ENCODE data around the gene FBXW2. TPM values are rescaled to one million over a fixed set of nuclear protein-coding genes. Genes with fewer than 3 reads are reported as not detected.

FBXW2 gene
- total RNA-seq, 4 donors from 2014 or later, result 46.9 to 54.8 (median 50.1) TPM

DNA sequence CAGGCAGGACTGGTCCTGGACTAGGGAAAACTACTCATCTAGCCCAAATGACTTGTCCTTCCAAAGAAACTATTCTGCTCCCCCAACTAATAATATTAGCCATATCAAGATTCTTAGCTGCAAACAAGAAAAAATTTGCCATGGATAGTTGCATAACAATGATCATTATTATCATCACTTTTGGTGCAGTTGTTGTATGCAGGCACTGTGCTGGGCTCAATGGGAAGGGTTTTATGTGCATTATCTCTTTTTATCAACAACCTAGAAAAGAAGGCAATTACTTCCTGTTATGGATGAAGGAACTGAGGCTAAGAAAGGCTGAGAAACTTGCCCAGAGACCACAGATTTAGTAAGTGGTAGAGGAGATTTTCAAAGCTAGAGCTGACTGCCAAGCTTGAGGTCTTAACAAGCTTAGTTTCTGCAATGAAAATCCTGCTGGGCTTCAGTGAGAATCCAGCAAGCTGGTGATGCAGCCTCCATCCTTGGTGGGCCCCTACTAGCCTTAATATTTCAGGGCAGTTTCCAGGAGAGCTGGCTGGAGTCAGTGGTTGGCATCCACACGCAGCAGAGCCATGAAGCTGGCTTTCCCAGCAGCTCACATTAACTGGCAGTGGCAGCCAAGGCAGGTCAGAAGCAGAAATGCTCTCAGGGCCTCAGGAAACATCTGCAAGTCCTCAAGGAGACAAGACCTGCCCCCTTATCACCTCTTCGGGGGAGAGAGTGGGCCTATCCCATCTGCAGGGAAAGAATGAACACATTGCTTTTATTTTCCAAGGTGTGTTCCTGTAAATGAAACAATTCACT lies 58.4 kb downstream of the FBXW2 start:
- peaks cover 36 to 52% of the 10 kb centered on the region in 2 donors for H3K4me1 ChIP-seq
- no peak overlapping the region for H3K4me3 ChIP-seq (replicated peaks in 1 of 3)
- no peaks in the 10 kb centered on the region for H3K9me3 ChIP-seq
- peak; percentile 26 to 28 for DNase-seq
- TF ChIP-seq, protein P1, sequence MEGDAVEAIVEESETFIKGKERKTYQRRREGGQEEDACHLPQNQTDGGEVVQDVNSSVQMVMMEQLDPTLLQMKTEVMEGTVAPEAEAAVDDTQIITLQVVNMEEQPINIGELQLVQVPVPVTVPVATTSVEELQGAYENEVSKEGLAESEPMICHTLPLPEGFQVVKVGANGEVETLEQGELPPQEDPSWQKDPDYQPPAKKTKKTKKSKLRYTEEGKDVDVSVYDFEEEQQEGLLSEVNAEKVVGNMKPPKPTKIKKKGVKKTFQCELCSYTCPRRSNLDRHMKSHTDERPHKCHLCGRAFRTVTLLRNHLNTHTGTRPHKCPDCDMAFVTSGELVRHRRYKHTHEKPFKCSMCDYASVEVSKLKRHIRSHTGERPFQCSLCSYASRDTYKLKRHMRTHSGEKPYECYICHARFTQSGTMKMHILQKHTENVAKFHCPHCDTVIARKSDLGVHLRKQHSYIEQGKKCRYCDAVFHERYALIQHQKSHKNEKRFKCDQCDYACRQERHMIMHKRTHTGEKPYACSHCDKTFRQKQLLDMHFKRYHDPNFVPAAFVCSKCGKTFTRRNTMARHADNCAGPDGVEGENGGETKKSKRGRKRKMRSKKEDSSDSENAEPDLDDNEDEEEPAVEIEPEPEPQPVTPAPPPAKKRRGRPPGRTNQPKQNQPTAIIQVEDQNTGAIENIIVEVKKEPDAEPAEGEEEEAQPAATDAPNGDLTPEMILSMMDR (IDR thresholded peaks at IDR 0.05), result no peak
- TF ChIP-seq POLR2A (IDR thresholded peaks at IDR 0.05), result no peak
- peak overlapping the region; percentile 27 to 94 (median 93) for H3K27ac ChIP-seq
- no peaks in the 10 kb centered on the region for H3K36me3 ChIP-seq
- 54 to 60% methylated on average over 2 of the region's 2 CpGs for WGBS, 2 donors
- no peaks in the 10 kb centered on the region for H3K27me3 ChIP-seq
- intact Hi-C loops (cut with DNase I), result no loop called here

- TF ChIP-seq, protein P1 (IDR thresholded peaks at IDR 0.05), result no peak
- peak in 1 of 2 donors; percentile 74 for TF ChIP-seq POLR2A (IDR thresholded peaks at IDR 0.05)
- Histone ChIP-seq H3K36me3 (no peaks in the 10 kb centered on the region), H3K4me3 (replicated peaks in 1 of 3) (no peak overlapping the region), H3K27me3 (no peaks in the 10 kb centered on the region), H3K4me1 (peaks cover 38 to 58% of the 10 kb centered on the region in 2 donors), H3K9me3 (no peaks in the 10 kb centered on the region), H3K27ac (peak overlapping the region; percentile 93 to 94 (median 94))
- WGBS, 2 donors, result 24 to 40% methylated on average over 5 of the region's 5 CpGs
- intact Hi-C loops (cut with DNase I), result no loop called here
- DNase-seq, result peak; percentile 93 to 96
Observed at GRCh38 chr9:120733190-120733589, 60.0 kb downstream of the FBXW2 start.

GRCh38 chr9:120730654-120731514 lies 62.3 kb downstream of the FBXW2 start:
- intact Hi-C loops (cut with DNase I), result no loop called here

GRCh38 chr9:120729791-120730241 lies 63.4 kb downstream of the FBXW2 start:
- peak overlapping the region; percentile 82 to 94 (median 93) for H3K27ac ChIP-seq

More at GRCh38 chr9:120730654-120731514, 62.3 kb downstream of the FBXW2 start:
- H3K9me3 ChIP-seq, result no peaks in the 10 kb centered on the region
- H3K27me3 ChIP-seq, result no peaks in the 10 kb centered on the region
- TF ChIP-seq, protein P1 (IDR thresholded peaks at IDR 0.05), result no peak
- TF ChIP-seq POLR2A (IDR thresholded peaks at IDR 0.05), result peak in 1 of 2 donors; percentile 8
- peak; percentile 95 to 96 for DNase-seq
- WGBS, 2 donors, result 52 to 61% methylated on average over 7 of the region's 7 CpGs
- no peaks in the 10 kb centered on the region for H3K36me3 ChIP-seq
- H3K27ac ChIP-seq, result peak overlapping the region; percentile 93 to 94 (median 94)
- no peak overlapping the region for H3K4me3 ChIP-seq (replicated peaks in 1 of 3)
- peaks cover 38 to 58% of the 10 kb centered on the region in 2 donors for H3K4me1 ChIP-seq

More at GRCh38 chr9:120729791-120730241, 63.4 kb downstream of the FBXW2 start:
- intact Hi-C loops (cut with DNase I), result no loop called here
- Histone ChIP-seq H3K27me3 (no peaks in the 10 kb centered on the region), H3K9me3 (no peaks in the 10 kb centered on the region), H3K4me3 (replicated peaks in 1 of 3) (no peak overlapping the region), H3K4me1 (peaks cover 31 to 54% of the 10 kb centered on the region in 2 donors), H3K36me3 (no peaks in the 10 kb centered on the region)
- WGBS, 2 donors, result 58 to 62% methylated on average over 5 of the region's 5 CpGs
- TF ChIP-seq, protein P1 (IDR thresholded peaks at IDR 0.05), result no peak
- TF ChIP-seq POLR2A (IDR thresholded peaks at IDR 0.05), result no peak
- peak in 1 of 2 donors; percentile 4 for DNase-seq
